H1 (cell line): ENCODE measurements around the gene NAIF1. TPM values are rescaled to one million over a fixed set of nuclear protein-coding genes. Genes with fewer than 3 reads are reported as not detected.
A peak's percentile ranks its signal among the peaks of the same experiment; 100 is the strongest.

Experiments
- CTCF ChIA-PET: fragments of 300-600 bp; sonication (Branson Sonifier 250); formaldehyde crosslinking; loops from one replicate; lab custom pipeline; 2021; ENCODE audit not compliant: partially characterized antibody; lab: Charles Lee
- POLR2A ChIA-PET: fragments of 300-600 bp; sonication (Branson Sonifier 250); formaldehyde crosslinking; loops from one replicate; lab custom pipeline; 2021; ENCODE audit warnings: inconsistent platforms; ENCODE audit not compliant: partially characterized antibody; lab: Charles Lee
- DNase-seq, 2 experiments: peaks; one replicate each; pipeline versions ENCODE4 v3.0.0 to v3.0.0-alpha.2; 2010 to 2022; ENCODE audit warnings: low spot score in 2 of 2, low read depth in 1 of 2, mixed read lengths in 1 of 2
- FAIRE-seq: peaks from 2 replicates; lab custom pipeline; 2011; peaks lifted over from hg19 to GRCh38; lab: Jason Lieb, UNC
- H2AFZ ChIP-seq: 2 replicates; pipeline ENCODE4 v1.8.1; 2012; ENCODE audit warnings: low read length, inconsistent platforms
- H2AK5ac ChIP-seq: 2 replicates; pipeline ENCODE4 v1.6.1; 2013; ENCODE audit warnings: low read depth, low read length
- H2BK120ac ChIP-seq: replicated peaks from 2 replicates; pipeline ENCODE3; 2013; ENCODE audit warnings: low read depth, low read length, inconsistent platforms
- H2BK12ac ChIP-seq: 2 replicates; pipeline ENCODE4 v1.6.1; 2013; ENCODE audit warnings: low read depth, low read length
- H2BK15ac ChIP-seq: 2 replicates; pipeline ENCODE4 v1.6.1; 2013; ENCODE audit warnings: low read length
- H2BK20ac ChIP-seq: 2 replicates; pipeline ENCODE4 v1.6.1; 2013; ENCODE audit warnings: low read length
- H2BK5ac ChIP-seq: 2 replicates; pipeline ENCODE4 v1.6.1; 2013; ENCODE audit warnings: low read depth, low read length
- H3K14ac ChIP-seq: 2 replicates; pipeline ENCODE4 v1.6.1; 2013; ENCODE audit warnings: inconsistent platforms; ENCODE audit not compliant: insufficient read length
- H3K18ac ChIP-seq: 2 replicates; pipeline ENCODE4 v1.6.1; 2013; ENCODE audit warnings: low read length; ENCODE audit errors: extremely low read depth
- H3K23ac ChIP-seq: 2 replicates; pipeline ENCODE4 v1.6.1; 2013; ENCODE audit warnings: inconsistent platforms; ENCODE audit not compliant: insufficient read length
- H3K23me2 ChIP-seq: 2 replicates; pipeline ENCODE4 v1.6.1; 2013; ENCODE audit warnings: low read depth, low read length
- H3K27ac ChIP-seq: 2 replicates; pipeline ENCODE4 v1.6.1; 2011; ENCODE audit warnings: low read depth, low read length, inconsistent platforms
- H3K27me3 ChIP-seq, 4 experiments: replicated peaks in 1 of 4; 1 replicate in 1 of 4; 2 replicates in 3 of 4; pipeline versions ENCODE4 v1.6.1 to v1.8.1; 2011 to 2013; ENCODE audit warnings: low read length in 3 of 4, mild to moderate bottlenecking in 3 of 4, inconsistent platforms in 2 of 4, mixed read lengths in 2 of 4, moderate library complexity in 1 of 4; ENCODE audit not compliant: control insufficient read depth in 3 of 4, insufficient read depth in 3 of 4; ENCODE audit errors: extremely low read depth in 1 of 4
- H3K36me3 ChIP-seq, 4 experiments: 2 replicates each; pipeline versions ENCODE4 v1.6.1 to v1.8.1; 2011 to 2013; ENCODE audit warnings: mild to moderate bottlenecking in 4 of 4, low read length in 3 of 4, moderate library complexity in 2 of 4, control low read depth in 1 of 4, inconsistent platforms in 1 of 4; ENCODE audit not compliant: insufficient read depth in 4 of 4, control insufficient read depth in 2 of 4
- H3K4ac ChIP-seq: replicated peaks from 2 replicates; pipeline ENCODE3; 2013; ENCODE audit warnings: low read length, low read depth, mixed read lengths, inconsistent platforms; ENCODE audit not compliant: insufficient read length
- H3K4me1 ChIP-seq, 4 experiments: replicated peaks in 1 of 4; 1 replicate in 1 of 4; 2 replicates in 3 of 4; pipeline versions ENCODE4 v1.6.1 to v1.8.1; 2011 to 2013; ENCODE audit warnings: low read length in 3 of 4, inconsistent platforms in 2 of 4, mixed read lengths in 1 of 4; ENCODE audit not compliant: insufficient read depth in 4 of 4, control insufficient read depth in 3 of 4
- H3K4me2 ChIP-seq, 2 experiments: 2 replicates each; pipeline versions ENCODE4 v1.6.1 to v1.8.1; 2011 to 2013; ENCODE audit warnings: low read depth in 2 of 2, low read length in 2 of 2, control low read depth in 1 of 2, inconsistent platforms in 1 of 2, mild to moderate bottlenecking in 1 of 2; ENCODE audit not compliant: insufficient read depth in 1 of 2
- H3K4me3 ChIP-seq, 4 experiments: fragments of 200-600, 300-600 bp in 1 of 4; sonication (generic), shearing (Covaris generic), sonication (Bioruptor Twin) in 1 of 4; 2 replicates each; pipeline versions ENCODE4 v1.5.1 to v1.8.1; 2011 to 2016; ENCODE audit warnings: low read length in 4 of 4, low read depth in 3 of 4, control low read depth in 2 of 4, inconsistent platforms in 2 of 4, mild to moderate bottlenecking in 2 of 4, mixed read lengths in 1 of 4, moderate library complexity in 1 of 4; ENCODE audit not compliant: insufficient read depth in 2 of 4; ENCODE audit errors: extremely low read depth in 1 of 4
- H3K56ac ChIP-seq: replicated peaks from 2 replicates; pipeline ENCODE3; 2013; ENCODE audit warnings: low read depth, mild to moderate bottlenecking, mixed read lengths, low read length, inconsistent platforms; ENCODE audit not compliant: insufficient read length
- H3K79me1 ChIP-seq: 2 replicates; pipeline ENCODE4 v1.6.1; 2013; ENCODE audit warnings: low read depth, low read length, control low read depth
- H3K79me2 ChIP-seq, 2 experiments: 2 replicates each; pipeline versions ENCODE4 v1.6.1 to v1.8.1; 2012 to 2013; ENCODE audit warnings: low read length in 2 of 2, mild to moderate bottlenecking in 2 of 2, inconsistent platforms in 1 of 2; ENCODE audit not compliant: insufficient read depth in 2 of 2, control insufficient read depth in 1 of 2
- H3K9ac ChIP-seq, 4 experiments: replicated peaks in 1 of 4; 1 replicate in 1 of 4; 2 replicates in 3 of 4; pipeline versions ENCODE4 v1.6.1 to v1.8.1; 2011 to 2013; ENCODE audit warnings: low read depth in 3 of 4, low read length in 3 of 4, control low read depth in 2 of 4, mild to moderate bottlenecking in 2 of 4, moderate library complexity in 2 of 4, inconsistent platforms in 1 of 4; ENCODE audit errors: extremely low read depth in 1 of 4
- H3K9me3 ChIP-seq, 2 experiments: 2 replicates each; pipeline versions ENCODE4 v1.6.1 to v1.8.1; 2012 to 2013; ENCODE audit warnings: mild to moderate bottlenecking in 2 of 2, moderate library complexity in 2 of 2, control low read depth in 1 of 2, inconsistent platforms in 1 of 2, low read depth in 1 of 2, low read length in 1 of 2, mixed read lengths in 1 of 2; ENCODE audit not compliant: insufficient read depth in 2 of 2
- H4K20me1 ChIP-seq, 2 experiments: replicated peaks in 1 of 2; 2 replicates each; pipeline versions ENCODE3 to v1.8.1; 2011 to 2013; ENCODE audit warnings: inconsistent platforms in 2 of 2, low read length in 2 of 2, mild to moderate bottlenecking in 1 of 2; ENCODE audit not compliant: insufficient read depth in 2 of 2, control insufficient read depth in 1 of 2
- H4K5ac ChIP-seq: 2 replicates; pipeline ENCODE4 v1.6.1; 2013; ENCODE audit warnings: low read length, low read depth, mixed read lengths, inconsistent platforms; ENCODE audit not compliant: insufficient read length
- H4K8ac ChIP-seq: 2 replicates; pipeline ENCODE4 v1.8.0; 2013; ENCODE audit warnings: mild to moderate bottlenecking, moderate library complexity, low read length, inconsistent platforms; ENCODE audit not compliant: insufficient read depth; ENCODE audit errors: extremely low read depth
- H4K91ac ChIP-seq: replicated peaks from 2 replicates; pipeline ENCODE3; 2013; ENCODE audit warnings: low read length, mixed read lengths, inconsistent platforms; ENCODE audit not compliant: insufficient read length
- BCL11A ChIP-seq, 2 experiments: IDR thresholded peaks; one replicate each; pipeline ENCODE4 v1.6.1; 2011; ENCODE audit warnings: low read depth in 2 of 2, low read length in 2 of 2, mild to moderate bottlenecking in 2 of 2
- CBX5 ChIP-seq: fragments of 300-800, 300-1000 bp; sonication (generic); IDR thresholded peaks from 2 replicates; pipeline ENCODE4 v1.7.1; 2016; ENCODE audit warnings: antibody characterized with exemption, low read length, low read depth
- EZH2 ChIP-seq: fragments of 200-600 bp; sonication (generic); IDR thresholded peaks from 2 replicates; pipeline ENCODE4 v1.7.1; 2012; ENCODE audit warnings: low read depth, mild to moderate bottlenecking, moderate library complexity, low read length, inconsistent platforms; ENCODE audit not compliant: severe bottlenecking
- KDM5A ChIP-seq: fragments of 200-600 bp; IDR thresholded peaks from 2 replicates; pipeline ENCODE4 v1.7.1; 2012; ENCODE audit warnings: mild to moderate bottlenecking, low read length, inconsistent platforms, mixed read lengths
- SAP30 ChIP-seq: fragments of 300-600 bp; sonication (generic); IDR thresholded peaks from 2 replicates; pipeline ENCODE4 v1.7.1; 2012; ENCODE audit warnings: low read length, moderate library complexity, mild to moderate bottlenecking, inconsistent platforms; ENCODE audit not compliant: insufficient read depth, insufficient replicate concordance
- SIX5 ChIP-seq: IDR thresholded peaks from 2 replicates; pipeline ENCODE4 v1.6.1; 2011; ENCODE audit warnings: mild to moderate bottlenecking, low read depth, low read length
- TBP ChIP-seq: IDR thresholded peaks from 2 replicates; pipeline ENCODE4 v1.6.1; 2011; ENCODE audit warnings: low read depth, low read length, improper control_type of control experiment
- TEAD4 ChIP-seq: IDR thresholded peaks from 2 replicates; pipeline ENCODE4 v1.6.1; 2012; ENCODE audit warnings: low read depth, low read length, inconsistent platforms, mixed read lengths
- WGBS, 2 experiments: shearing (Covaris generic) in 1 of 2; methylation state at CpG; one replicate each; pipeline versions ENCODE4 v1.1.6 to v1.1.7; 2013 to 2015; ENCODE audit warnings: low lambda C conversion rate in 2 of 2, mixed read lengths in 2 of 2, inconsistent platforms in 1 of 2, low coverage in 1 of 2, missing lambda C conversion rate in 1 of 2; ENCODE audit not compliant: insufficient replicate concordance in 2 of 2, insufficient coverage in 1 of 2, insufficient read length in 1 of 2; ENCODE audit errors: extremely low coverage in 1 of 2, missing lambda C conversion rate in 1 of 2; 5-methylcytosine and 5-hydroxymethylcytosine counted together
- polyA plus RNA-seq, 7 experiments: library from polyadenylated mRNA; depleted of rRNA in 3 of 7; stranded (reverse) in 5 of 7; unstranded in 2 of 7; fragments of >200 nt in 5 of 7; fragments of 200-250 nt in 2 of 7; gene quantifications; 1 replicate in 5 of 7; 2 replicates in 1 of 7; 4 replicates in 1 of 7; pipeline versions ENCODE4 v1.2.1 to v1.2.3, GENCODE V29; 2011 to 2013; ENCODE audit warnings: missing spikeins in 2 of 7, mixed read lengths in 2 of 7
- total RNA-seq: library from RNA; stranded (reverse); fragmentation: NEBNext Ultra II Directional; extraction: Animal tissue kit (Norgen Biotek cat#: 25700); gene quantifications from 2 replicates; pipeline ENCODE4 v1.2.1, GENCODE V29; 2021
- TF ChIP-seq, protein P1 (sequence below): IDR thresholded peaks from 2 replicates; pipeline ENCODE4 v1.6.1; 2012; ENCODE audit warnings: inconsistent platforms
- TF ChIP-seq, protein P2 (sequence below): IDR thresholded peaks from 2 replicates; pipeline ENCODE4 v1.6.1; 2011; ENCODE audit warnings: low read depth, mild to moderate bottlenecking, low read length; ENCODE audit not compliant: insufficient read depth

The NAIF1 gene
- total and polyA plus RNA-seq, 2 of the 8 experiments (the other 6 are each of a cell fraction or from before 2014, with no cell fraction given), result 8.7 to 9.0 TPM

DNA sequence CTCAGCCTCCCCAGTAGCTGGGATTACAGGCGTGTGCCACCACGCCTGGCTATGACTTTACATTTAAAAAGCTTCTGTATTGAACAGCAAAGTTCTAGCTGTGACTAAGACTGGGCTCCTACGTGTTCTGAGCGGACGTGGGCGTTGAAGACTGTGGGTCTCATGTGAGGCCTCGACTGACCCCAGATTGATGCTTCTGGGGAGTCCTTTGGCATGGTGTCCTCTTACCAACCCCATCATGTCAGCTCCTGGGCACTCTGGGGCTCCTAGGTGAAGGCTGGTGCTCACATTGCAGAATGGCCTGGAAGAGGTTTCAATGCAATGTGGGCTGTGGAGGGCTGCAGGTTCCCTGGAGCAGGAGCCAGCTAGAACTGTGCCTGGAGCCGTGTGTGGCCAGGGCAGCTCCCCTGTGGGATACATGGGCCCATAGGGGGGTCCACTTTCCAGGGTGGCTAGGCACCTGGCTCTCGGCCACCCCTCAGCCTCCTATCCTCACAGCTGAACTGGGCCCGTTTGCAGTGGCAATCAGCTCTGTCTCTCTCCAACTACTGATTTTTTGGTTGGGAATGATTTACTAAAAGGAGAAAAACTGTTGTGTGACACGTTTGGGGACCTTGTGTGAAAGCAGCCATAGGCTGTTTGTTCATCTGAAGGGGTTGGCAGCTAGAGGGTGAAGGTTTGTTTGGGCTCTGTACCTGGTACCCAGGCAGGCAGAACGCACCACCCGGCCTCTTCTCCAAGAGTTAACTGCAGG, 30.6 kb upstream of the NAIF1 start:
- CTCF ChIA-PET, result interaction anchor here (0.9 to 10.5 kb wide), 11 partner anchors 10 to 155 kb away, joined by 3 to 114 read pairs (median 4); no protein-coding TSS in a partner anchor
- TF ChIP-seq KDM5A (no peak), TEAD4 (no peak), EZH2 (no peak), BCL11A (IDR thresholded peaks at IDR 0.05; ENCODE audit: low read depth in 2 of 2, low read length in 2 of 2) (no peak), CBX5 (no peak), SIX5 (no peak), TBP (no peak), SAP30 (no peak)
- TF ChIP-seq, protein P1, sequence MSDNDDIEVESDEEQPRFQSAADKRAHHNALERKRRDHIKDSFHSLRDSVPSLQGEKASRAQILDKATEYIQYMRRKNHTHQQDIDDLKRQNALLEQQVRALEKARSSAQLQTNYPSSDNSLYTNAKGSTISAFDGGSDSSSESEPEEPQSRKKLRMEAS, result no peak
- TF ChIP-seq, protein P2, sequence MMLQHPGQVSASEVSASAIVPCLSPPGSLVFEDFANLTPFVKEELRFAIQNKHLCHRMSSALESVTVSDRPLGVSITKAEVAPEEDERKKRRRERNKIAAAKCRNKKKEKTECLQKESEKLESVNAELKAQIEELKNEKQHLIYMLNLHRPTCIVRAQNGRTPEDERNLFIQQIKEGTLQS, result no peak

More for the DNA sequence above, 30.6 kb upstream of the NAIF1 start:
- Histone ChIP-seq H3K36me3 (peaks cover 4 to 15% (median 11%) of the 10 kb centered on the region in 4 experiments; a peak in 7 of 8 replicates), H2BK20ac (peak overlapping the region; percentile 48; the same call in 1 of the 2 replicates), H3K18ac (peak overlapping the region; percentile 48; the same call in 1 of the 2 replicates), H3K9me3 (no peaks in the 10 kb centered on the region), H2BK15ac (peak overlapping the region; percentile 61; the same call in 1 of the 2 replicates), H3K23ac (no peak overlapping the region), H3K79me1 (peaks cover 23% of the 10 kb centered on the region), H3K14ac (no peak overlapping the region), H4K20me1 (peaks cover 6 to 31% of the 10 kb centered on the region in 2 experiments), H2AK5ac (no peak overlapping the region), H4K5ac (peak overlapping the region; percentile 32), H2BK12ac (peak overlapping the region; percentile 91), H4K8ac (peak overlapping the region; percentile 8), H3K4ac (no peak overlapping the region), H3K79me2 (peaks cover 0 to 30% of the 10 kb centered on the region in 2 experiments; a peak in 2 of 4 replicates), H3K4me1 (peaks cover 11 to 28% (median 22%) of the 10 kb centered on the region in 4 experiments), H3K4me3 (peak overlapping the region; percentile 48 to 68 (median 62); a peak in 5 of 8 replicates), H2AFZ (no peak overlapping the region), H2BK120ac (no peak overlapping the region), H3K56ac (no peak overlapping the region), H3K23me2 (peaks cover 9% of the 10 kb centered on the region), H4K91ac (peak overlapping the region; percentile 58), H3K27ac (peak overlapping the region; percentile 59; the same call in 1 of the 2 replicates), H3K9ac (peak overlapping the region in 3 of 4 experiments; percentile 5 to 61 (median 8); a peak in 3 of 7 replicates), H3K4me2 (peak overlapping the region; percentile 58 to 93; a peak in 3 of 4 replicates), H2BK5ac (peak overlapping the region; percentile 94; the same call in 1 of the 2 replicates), H3K27me3 (no peaks in the 10 kb centered on the region)
- FAIRE-seq (no peak), DNase-seq (no peak)
- POLR2A ChIA-PET, result interaction anchor here (0.8 to 12.1 kb wide), 16 partner anchors 9 to 167 kb away, joined by 3 to 119 read pairs (median 5); partner anchors contain the start of genes BBLN, DPM2, NAIF1 and PIP5KL1
- 56% methylated on average over 13 of the region's 13 CpGs; no CpG with 5 or more reads in 1 of the 2 experiments for WGBS, 2 experiments
